K562 (cell line): Measurements from ENCODE around the gene FGF14. TPM values are rescaled to one million over a fixed set of nuclear protein-coding genes. Genes with fewer than 3 reads are reported as not detected.

Experiments used
- ATAC-seq: fragments of 200-7000 bp; cut with Tn5 transposase; 3 replicates; pipeline ENCODE4 v1.9.1; 2020; ENCODE audit warnings: moderate library complexity
- BruUV-seq: library from RNA; stranded (reverse); fragments of 400-500 nt; replicated peaks from 2 replicates; lab custom pipeline; 2021; lab: Mats Ljungman, UMichigan
- CTCF ChIA-PET: fragments of 300-600 bp; formaldehyde crosslinking; extraction: SDS; loops from one replicate; lab custom pipeline; 2021; ENCODE audit warnings: low intra/inter-chr PET ratio; lab: Yijun Ruan, JAX
- POLR2A ChIA-PET: fragments of 300-600, 350-650 bp; sonication (Branson Sonifier 250); formaldehyde crosslinking; extraction: SDS; loops from one replicate; lab custom pipeline; 2021; ENCODE audit warnings: antibody characterized with exemption, inconsistent platforms; lab: Yijun Ruan, JAX
- DNase-seq, 4 experiments: peaks; one replicate each; pipeline versions ENCODE4 v3.0.0 to v3.0.0-alpha.2; 2011 to 2018; ENCODE audit warnings: low spot score in 3 of 4, mixed read lengths in 3 of 4; ENCODE audit errors: extremely low read depth in 1 of 4
- FAIRE-seq: peaks from 2 replicates; lab custom pipeline; 2011; peaks lifted over from hg19 to GRCh38; lab: Jason Lieb, UNC
- H2AFZ ChIP-seq: 2 replicates; pipeline ENCODE4 v1.6.0; 2011; ENCODE audit warnings: low read depth, low read length, control low read depth, inconsistent platforms
- H3K27ac ChIP-seq: fragments of 200-600 bp; 3 replicates; pipeline ENCODE4 v1.8.0; 2011; ENCODE audit warnings: low read depth, mild to moderate bottlenecking, control low read depth, inconsistent platforms, low read length, moderate library complexity, mixed read lengths; ENCODE audit errors: extremely low read depth
- H3K27me3 ChIP-seq, 2 experiments: fragments of 300-600 bp in 1 of 2; 2 replicates in 1 of 2; 3 replicates in 1 of 2; pipeline versions ENCODE4 v1.6.0 to v1.8.0; 2011; ENCODE audit warnings: inconsistent platforms in 2 of 2, low read length in 2 of 2, mild to moderate bottlenecking in 1 of 2, mixed read lengths in 1 of 2, moderate library complexity in 1 of 2; ENCODE audit not compliant: control insufficient read depth in 2 of 2, insufficient read depth in 2 of 2
- H3K36me3 ChIP-seq: fragments of 300-600 bp; 3 replicates; pipeline ENCODE4 v1.8.0; 2011; ENCODE audit warnings: mild to moderate bottlenecking, low read length, inconsistent platforms; ENCODE audit not compliant: control insufficient read depth, insufficient read depth
- H3K4me1 ChIP-seq, 2 experiments: fragments of 200-600 bp in 1 of 2; replicated peaks in 1 of 2; 2 replicates in 1 of 2; 3 replicates in 1 of 2; pipeline versions ENCODE4 v1.5.1 to v1.8.0; 2011; ENCODE audit warnings: inconsistent platforms in 2 of 2, low read length in 2 of 2, mild to moderate bottlenecking in 1 of 2, mixed read lengths in 1 of 2, moderate library complexity in 1 of 2; ENCODE audit not compliant: control insufficient read depth in 2 of 2, insufficient read depth in 2 of 2
- H3K4me2 ChIP-seq: 2 replicates; pipeline ENCODE4 v1.6.1; 2011; ENCODE audit warnings: low read length, control low read depth, inconsistent platforms, mixed read lengths; ENCODE audit not compliant: insufficient read depth
- H3K4me3 ChIP-seq: fragments of 200-600 bp; sonication (generic), shearing (Covaris generic); 2 replicates; pipeline ENCODE4 v1.5.1; 2016; ENCODE audit warnings: control low read depth, inconsistent platforms
- H3K79me2 ChIP-seq: fragments of 200-600 bp; 3 replicates; pipeline ENCODE4 v1.8.0; 2011; ENCODE audit warnings: low read length, inconsistent platforms; ENCODE audit not compliant: control insufficient read depth, insufficient read depth
- H3K9ac ChIP-seq, 2 experiments: 2 replicates each; pipeline versions ENCODE4 v1.6.0 to v1.6.1; 2011; ENCODE audit warnings: low read depth in 2 of 2, low read length in 2 of 2, control low read depth in 1 of 2, inconsistent platforms in 1 of 2, mild to moderate bottlenecking in 1 of 2, mixed read lengths in 1 of 2; ENCODE audit not compliant: insufficient read depth in 1 of 2
- H3K9me1 ChIP-seq: one replicate; pipeline ENCODE4 v1.6.0; 2011; ENCODE audit warnings: inconsistent platforms, mild to moderate bottlenecking, low read length, moderate library complexity; ENCODE audit not compliant: control insufficient read depth, insufficient read depth
- H3K9me3 ChIP-seq: replicated peaks from 2 replicates; pipeline ENCODE4 v1.5.1; 2011; ENCODE audit warnings: low read depth, low read length, inconsistent platforms; ENCODE audit not compliant: control insufficient read depth, insufficient read depth
- H4K20me1 ChIP-seq: replicated peaks from 2 replicates; pipeline ENCODE4 v1.6.1; 2011; ENCODE audit warnings: low read length, inconsistent platforms, mixed read lengths; ENCODE audit not compliant: control insufficient read depth, insufficient read depth
- DPF2 ChIP-seq: fragments of 450-650 bp; IDR thresholded peaks from 2 replicates; pipeline ENCODE4 v1.6.1; 2016
- GTF2A2 ChIP-seq: IDR thresholded peaks from 2 replicates; pipeline ENCODE4 v1.6.1; 2016; ENCODE audit warnings: mild to moderate bottlenecking, missing genetic modification characterization, missing compliant biosample characterization
- HMG20A ChIP-seq: fragments of 450-650 bp; formaldehyde crosslinking; conservative IDR thresholded peaks from 2 replicates; pipeline ENCODE4 v1.4.0; 2020; ENCODE audit warnings: mild to moderate bottlenecking, mixed read lengths
- MAFK ChIP-seq: IDR thresholded peaks from 2 replicates; pipeline ENCODE4 v1.6.1; 2011; ENCODE audit warnings: low read length, improper control_type of control experiment
- MTA3 ChIP-seq: fragments of 450-650 bp; formaldehyde crosslinking; IDR thresholded peaks from 2 replicates; pipeline ENCODE4 v1.6.1; 2017; ENCODE audit warnings: mild to moderate bottlenecking, borderline replicate concordance
- SAP30 ChIP-seq: fragments of 200-600 bp; sonication (generic); IDR thresholded peaks from 2 replicates; pipeline ENCODE4 v1.6.1; 2012; ENCODE audit warnings: borderline replicate concordance, low read depth, mild to moderate bottlenecking, moderate library complexity, low read length, control low read depth, inconsistent platforms; ENCODE audit not compliant: insufficient read depth, poor library complexity, severe bottlenecking
- ZNF280A ChIP-seq: fragments of 450-650 bp; IDR thresholded peaks from 2 replicates; pipeline ENCODE4 v1.6.1; 2018; ENCODE audit warnings: mild to moderate bottlenecking, low read depth; ENCODE audit not compliant: partially characterized antibody
- WGBS: fragments of 100-300 bp; shearing (Covaris generic); methylation state at CpG from one replicate; pipeline ENCODE4 v1.1.6; 2016; ENCODE audit warnings: low coverage, mixed read lengths; ENCODE audit not compliant: insufficient coverage; ENCODE audit errors: missing lambda C conversion rate; 5-methylcytosine and 5-hydroxymethylcytosine counted together
- in situ Hi-C: fragments of 300-500 bp; cut with MboI; formaldehyde crosslinking; loops from 4 replicates; pipeline ENCODE4 v1.15.0; 2018; ENCODE audit warnings: inconsistent platforms, mixed read lengths
- intact Hi-C: fragments of 100-400 bp; cut with micrococcal nuclease; formaldehyde crosslinking; loops from 2 replicates; pipeline ENCODE4 v1.14.2; 2022
- polyA plus RNA-seq, 8 experiments: library from polyadenylated mRNA; depleted of rRNA in 4 of 8; stranded (reverse) in 5 of 8; unstranded in 3 of 8; fragments of >200 nt; fragmentation: Nextera tagmentation in 2 of 8; fragmentation: Illumina TruSeq in 1 of 8; extraction: Ambion mirVana in 2 of 8; extraction: Trizol in 1 of 8; gene quantifications; 2 replicates each; pipeline versions ENCODE4 v1.2.1 to v1.2.3, GENCODE V29; 2011 to 2014; ENCODE audit warnings: inconsistent platforms in 1 of 8, missing spikeins in 1 of 8
- total RNA-seq, 7 experiments: library from RNA; depleted of rRNA in 6 of 7; stranded (reverse); fragments of >200 nt in 6 of 7; fragmentation: Illumina TruSeq in 2 of 7; extraction: Trizol in 2 of 7; gene quantifications; 2 replicates each; pipeline versions ENCODE4 v1.2.1 to v1.2.3, GENCODE V29; 2011 to 2021; ENCODE audit warnings: low replicate concordance in 1 of 7
- TF ChIP-seq, protein P1 (sequence below): fragments of 250-450 bp; sonication (Bioruptor Pico); IDR thresholded peaks from 2 replicates; pipeline ENCODE4 v1.5.0; 2022; ENCODE audit warnings: mild to moderate bottlenecking
- TF ChIP-seq, protein P2 (sequence below): fragments of 450-650 bp; IDR thresholded peaks from 2 replicates; pipeline ENCODE4 v1.7.1; 2018; ENCODE audit warnings: mild to moderate bottlenecking, low read depth; ENCODE audit not compliant: partially characterized antibody
- TF ChIP-seq, protein P3 (sequence below): sonication (generic); formaldehyde crosslinking; IDR thresholded peaks from 2 replicates; pipeline ENCODE4 v1.8.0; 2022; ENCODE audit warnings: mild to moderate bottlenecking, missing genetic modification reagents

Gene FGF14
- total and polyA plus RNA-seq, 9 of the 15 experiments (the other 6 are each of a cell fraction or from before 2014, with no cell fraction given): not detected

GRCh38 chr13:102312841-102313240 lies 89.0 kb downstream of the FGF14 start (continued):
- TF ChIP-seq MTA3 (no peak), MAFK (no peak), SAP30 (no peak), GTF2A2 (tag) (no peak)
- TF ChIP-seq, protein P1, sequence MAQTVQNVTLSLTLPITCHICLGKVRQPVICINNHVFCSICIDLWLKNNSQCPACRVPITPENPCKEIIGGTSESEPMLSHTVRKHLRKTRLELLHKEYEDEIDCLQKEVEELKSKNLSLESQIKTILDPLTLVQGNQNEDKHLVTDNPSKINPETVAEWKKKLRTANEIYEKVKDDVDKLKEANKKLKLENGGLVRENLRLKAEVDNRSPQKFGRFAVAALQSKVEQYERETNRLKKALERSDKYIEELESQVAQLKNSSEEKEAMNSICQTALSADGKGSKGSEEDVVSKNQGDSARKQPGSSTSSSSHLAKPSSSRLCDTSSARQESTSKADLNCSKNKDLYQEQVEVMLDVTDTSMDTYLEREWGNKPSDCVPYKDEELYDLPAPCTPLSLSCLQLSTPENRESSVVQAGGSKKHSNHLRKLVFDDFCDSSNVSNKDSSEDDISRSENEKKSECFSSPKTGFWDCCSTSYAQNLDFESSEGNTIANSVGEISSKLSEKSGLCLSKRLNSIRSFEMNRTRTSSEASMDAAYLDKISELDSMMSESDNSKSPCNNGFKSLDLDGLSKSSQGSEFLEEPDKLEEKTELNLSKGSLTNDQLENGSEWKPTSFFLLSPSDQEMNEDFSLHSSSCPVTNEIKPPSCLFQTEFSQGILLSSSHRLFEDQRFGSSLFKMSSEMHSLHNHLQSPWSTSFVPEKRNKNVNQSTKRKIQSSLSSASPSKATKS (CRISPR knock-in tag): no peak
- TF ChIP-seq, all 486 proteins: peak for 0

DNA sequence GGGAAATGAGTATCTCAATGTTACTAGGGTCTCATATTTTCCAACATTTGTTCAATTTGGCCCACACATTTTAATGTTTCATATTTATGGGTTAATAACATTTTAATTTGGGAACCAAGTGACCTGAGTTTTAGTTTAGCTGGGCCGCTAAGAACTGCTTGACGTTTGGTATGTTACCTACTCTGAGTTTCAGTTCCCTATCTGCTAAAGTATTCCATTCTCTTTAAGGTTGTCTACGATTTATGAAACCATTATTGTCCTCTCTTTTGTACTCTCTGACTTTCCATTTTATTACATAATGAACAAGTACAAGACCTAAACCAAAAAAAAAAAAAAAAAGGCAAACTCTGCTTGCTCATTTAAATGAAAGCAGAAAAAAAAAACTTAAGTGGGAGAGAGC lies 89.9 kb downstream of the FGF14 start:
- H3K9me1 ChIP-seq: no peaks in the 10 kb centered on the region
- no peaks in the 10 kb centered on the region for H3K27me3 ChIP-seq
- no peak overlapping the region for H2AFZ ChIP-seq
- 6% methylated on average over 3 of the region's 3 CpGs for WGBS
- ChIA-PET CTCF (no interaction called here), POLR2A (no interaction called here)
- intact Hi-C loops: no loop called here
- DNase-seq: no peak
- no peaks in the 10 kb centered on the region for H3K9me3 ChIP-seq
- no peaks in the 10 kb centered on the region for H3K4me1 ChIP-seq
- in situ Hi-C loops: no loop called here
- BruUV-seq: no TSS peak
- FAIRE-seq: no peak
- no peak overlapping the region for H3K4me3 ChIP-seq
- no peak overlapping the region for H3K4me2 ChIP-seq
- no peaks in the 10 kb centered on the region for H4K20me1 ChIP-seq
- no peaks in the 10 kb centered on the region for H3K36me3 ChIP-seq
- no peaks in the 10 kb centered on the region for H3K79me2 ChIP-seq
- H3K9ac ChIP-seq: no peak overlapping the region
- no peak for ATAC-seq
- no peak overlapping the region for H3K27ac ChIP-seq
- no peak for TF ChIP-seq DPF2
- no peak for TF ChIP-seq HMG20A (CRISPR knock-in tag)
- no peak for TF ChIP-seq ZNF280A
- TF ChIP-seq, protein P2, sequence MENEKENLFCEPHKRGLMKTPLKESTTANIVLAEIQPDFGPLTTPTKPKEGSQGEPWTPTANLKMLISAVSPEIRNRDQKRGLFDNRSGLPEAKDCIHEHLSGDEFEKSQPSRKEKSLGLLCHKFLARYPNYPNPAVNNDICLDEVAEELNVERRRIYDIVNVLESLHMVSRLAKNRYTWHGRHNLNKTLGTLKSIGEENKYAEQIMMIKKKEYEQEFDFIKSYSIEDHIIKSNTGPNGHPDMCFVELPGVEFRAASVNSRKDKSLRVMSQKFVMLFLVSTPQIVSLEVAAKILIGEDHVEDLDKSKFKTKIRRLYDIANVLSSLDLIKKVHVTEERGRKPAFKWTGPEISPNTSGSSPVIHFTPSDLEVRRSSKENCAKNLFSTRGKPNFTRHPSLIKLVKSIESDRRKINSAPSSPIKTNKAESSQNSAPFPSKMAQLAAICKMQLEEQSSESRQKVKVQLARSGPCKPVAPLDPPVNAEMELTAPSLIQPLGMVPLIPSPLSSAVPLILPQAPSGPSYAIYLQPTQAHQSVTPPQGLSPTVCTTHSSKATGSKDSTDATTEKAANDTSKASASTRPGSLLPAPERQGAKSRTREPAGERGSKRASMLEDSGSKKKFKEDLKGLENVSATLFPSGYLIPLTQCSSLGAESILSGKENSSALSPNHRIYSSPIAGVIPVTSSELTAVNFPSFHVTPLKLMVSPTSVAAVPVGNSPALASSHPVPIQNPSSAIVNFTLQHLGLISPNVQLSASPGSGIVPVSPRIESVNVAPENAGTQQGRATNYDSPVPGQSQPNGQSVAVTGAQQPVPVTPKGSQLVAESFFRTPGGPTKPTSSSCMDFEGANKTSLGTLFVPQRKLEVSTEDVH: no peak
- TF ChIP-seq, protein P3, sequence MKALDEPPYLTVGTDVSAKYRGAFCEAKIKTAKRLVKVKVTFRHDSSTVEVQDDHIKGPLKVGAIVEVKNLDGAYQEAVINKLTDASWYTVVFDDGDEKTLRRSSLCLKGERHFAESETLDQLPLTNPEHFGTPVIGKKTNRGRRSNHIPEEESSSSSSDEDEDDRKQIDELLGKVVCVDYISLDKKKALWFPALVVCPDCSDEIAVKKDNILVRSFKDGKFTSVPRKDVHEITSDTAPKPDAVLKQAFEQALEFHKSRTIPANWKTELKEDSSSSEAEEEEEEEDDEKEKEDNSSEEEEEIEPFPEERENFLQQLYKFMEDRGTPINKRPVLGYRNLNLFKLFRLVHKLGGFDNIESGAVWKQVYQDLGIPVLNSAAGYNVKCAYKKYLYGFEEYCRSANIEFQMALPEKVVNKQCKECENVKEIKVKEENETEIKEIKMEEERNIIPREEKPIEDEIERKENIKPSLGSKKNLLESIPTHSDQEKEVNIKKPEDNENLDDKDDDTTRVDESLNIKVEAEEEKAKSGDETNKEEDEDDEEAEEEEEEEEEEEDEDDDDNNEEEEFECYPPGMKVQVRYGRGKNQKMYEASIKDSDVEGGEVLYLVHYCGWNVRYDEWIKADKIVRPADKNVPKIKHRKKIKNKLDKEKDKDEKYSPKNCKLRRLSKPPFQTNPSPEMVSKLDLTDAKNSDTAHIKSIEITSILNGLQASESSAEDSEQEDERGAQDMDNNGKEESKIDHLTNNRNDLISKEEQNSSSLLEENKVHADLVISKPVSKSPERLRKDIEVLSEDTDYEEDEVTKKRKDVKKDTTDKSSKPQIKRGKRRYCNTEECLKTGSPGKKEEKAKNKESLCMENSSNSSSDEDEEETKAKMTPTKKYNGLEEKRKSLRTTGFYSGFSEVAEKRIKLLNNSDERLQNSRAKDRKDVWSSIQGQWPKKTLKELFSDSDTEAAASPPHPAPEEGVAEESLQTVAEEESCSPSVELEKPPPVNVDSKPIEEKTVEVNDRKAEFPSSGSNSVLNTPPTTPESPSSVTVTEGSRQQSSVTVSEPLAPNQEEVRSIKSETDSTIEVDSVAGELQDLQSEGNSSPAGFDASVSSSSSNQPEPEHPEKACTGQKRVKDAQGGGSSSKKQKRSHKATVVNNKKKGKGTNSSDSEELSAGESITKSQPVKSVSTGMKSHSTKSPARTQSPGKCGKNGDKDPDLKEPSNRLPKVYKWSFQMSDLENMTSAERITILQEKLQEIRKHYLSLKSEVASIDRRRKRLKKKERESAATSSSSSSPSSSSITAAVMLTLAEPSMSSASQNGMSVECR (CRISPR knock-in tag): no peak
